Measurements from ENCODE around the gene CHRD. TPM values are rescaled to one million over a fixed set of nuclear protein-coding genes. Genes with fewer than 3 reads are reported as not detected.

Gene CHRD
- polyA plus RNA-seq, 1 of the 3 experiments (the other 2 are of a cell fraction), result 0.95 TPM

GRCh38 chr3:184350618-184351017 is 29.2 kb upstream of the CHRD start:
- H3K4me2 ChIP-seq, result no peak overlapping the region
- H3K36me3 ChIP-seq (replicated peaks in 1 of 2; ENCODE audit: control insufficient read depth in 1 of 2, insufficient read depth in 2 of 2, low read length in 1 of 2), result peaks cover 3 to 40% of the 10 kb centered on the region in 2 experiments
- CTCF ChIA-PET, result interaction anchor here (1.0 to 1.5 kb wide), 4 partner anchors 8 to 15 kb away, joined by 3 to 4 read pairs (median 3); partner anchors contain the start of genes CLCN2 and POLR2H

More at GRCh38 chr3:184350618-184351017, 29.2 kb upstream of the CHRD start:
- H3K27me3 ChIP-seq (ENCODE audit: insufficient read depth), result no peaks in the 10 kb centered on the region
- H3K9me3 ChIP-seq, result no peaks in the 10 kb centered on the region
- no peaks in the 10 kb centered on the region for H3K9me2 ChIP-seq
- no peaks in the 10 kb centered on the region for H3F3A ChIP-seq (replicated peaks; ENCODE audit: insufficient read depth)
- H3K4me3 ChIP-seq (ENCODE audit: low read depth in 2 of 2, low read length in 1 of 2), result no peak overlapping the region
- POLR2A ChIA-PET, result interaction anchor here (2.9 kb wide), 1 partner anchor 13 kb away, joined by 19 read pairs; the partner anchor contains the start of gene FAM131A
- H4K20me1 ChIP-seq (ENCODE audit: insufficient read depth), result no peaks in the 10 kb centered on the region
- WGBS (ENCODE audit: low lambda C conversion rate), result 98% methylated on average over 6 of the region's 6 CpGs
- no peak overlapping the region for H2AFZ ChIP-seq (ENCODE audit: low read depth)
- H3K9ac ChIP-seq, result no peak overlapping the region
- H3K79me2 ChIP-seq (ENCODE audit: insufficient read depth), result no peaks in the 10 kb centered on the region
- DNase-seq, result no peak
- no peak for TF ChIP-seq GABPA (IDR thresholded peaks at IDR 0.05; ENCODE audit: low read depth)
- TF ChIP-seq ZBTB33 (IDR thresholded peaks at IDR 0.05; ENCODE audit: borderline replicate concordance, low read depth), result no peak
- no peak for TF ChIP-seq USF2 (IDR thresholded peaks at IDR 0.05; ENCODE audit: borderline replicate concordance, low read depth, low read length)
- TF ChIP-seq SMC3 (IDR thresholded peaks at IDR 0.05; ENCODE audit: low read depth, low read length), result no peak
- TF ChIP-seq SIN3A (IDR thresholded peaks at IDR 0.05; ENCODE audit: borderline replicate concordance, low read depth, low read length), result no peak
- no peak for TF ChIP-seq TEAD4 (IDR thresholded peaks at IDR 0.05; ENCODE audit: borderline replicate concordance, insufficient read depth)
- no peak for TF ChIP-seq FOXJ3 (CRISPR knock-in tag; IDR thresholded peaks at IDR 0.05)
- no peak for TF ChIP-seq GATA2 (CRISPR knock-in tag; IDR thresholded peaks at IDR 0.05)
- TF ChIP-seq USF1 (IDR thresholded peaks at IDR 0.05; ENCODE audit: borderline replicate concordance, low read depth), result no peak
- TF ChIP-seq JUND (IDR thresholded peaks at IDR 0.05), result no peak
- no peak for TF ChIP-seq RFX5 (IDR thresholded peaks at IDR 0.05; ENCODE audit: low read length)
- no peak for TF ChIP-seq TCF12 (IDR thresholded peaks at IDR 0.05)
- no peak for TF ChIP-seq TAF1 (IDR thresholded peaks at IDR 0.05; ENCODE audit: borderline replicate concordance, low read depth, low read length)
- TF ChIP-seq ELF1 (IDR thresholded peaks at IDR 0.05), result no peak
- no peak for TF ChIP-seq PBX3 (IDR thresholded peaks at IDR 0.05)
- TF ChIP-seq CHD2 (IDR thresholded peaks at IDR 0.05; ENCODE audit: low read length, partially characterized antibody), result no peak
- TF ChIP-seq RXRA (IDR thresholded peaks at IDR 0.05; ENCODE audit: borderline replicate concordance, low read depth), result no peak
- H3K27ac ChIP-seq (ENCODE audit: low read depth in 2 of 2, low read length in 1 of 2), result no peak overlapping the region
- H3K4me1 ChIP-seq (ENCODE audit: control insufficient read depth in 1 of 2, insufficient read depth in 2 of 2, low read depth in 1 of 2, low read length in 1 of 2), result peaks cover 0 to 18% of the 10 kb centered on the region in 2 experiments; a peak in 2 of 4 replicates
